ENCODE measurements around the gene PIGN. TPM values are rescaled to one million over a fixed set of nuclear protein-coding genes. Genes with fewer than 3 reads are reported as not detected.
A peak's percentile ranks its signal among the peaks of the same experiment; 100 is the strongest.

PIGN gene
- total RNA-seq, 1 experiment from 2014 or later = 30.9 TPM

DNA sequence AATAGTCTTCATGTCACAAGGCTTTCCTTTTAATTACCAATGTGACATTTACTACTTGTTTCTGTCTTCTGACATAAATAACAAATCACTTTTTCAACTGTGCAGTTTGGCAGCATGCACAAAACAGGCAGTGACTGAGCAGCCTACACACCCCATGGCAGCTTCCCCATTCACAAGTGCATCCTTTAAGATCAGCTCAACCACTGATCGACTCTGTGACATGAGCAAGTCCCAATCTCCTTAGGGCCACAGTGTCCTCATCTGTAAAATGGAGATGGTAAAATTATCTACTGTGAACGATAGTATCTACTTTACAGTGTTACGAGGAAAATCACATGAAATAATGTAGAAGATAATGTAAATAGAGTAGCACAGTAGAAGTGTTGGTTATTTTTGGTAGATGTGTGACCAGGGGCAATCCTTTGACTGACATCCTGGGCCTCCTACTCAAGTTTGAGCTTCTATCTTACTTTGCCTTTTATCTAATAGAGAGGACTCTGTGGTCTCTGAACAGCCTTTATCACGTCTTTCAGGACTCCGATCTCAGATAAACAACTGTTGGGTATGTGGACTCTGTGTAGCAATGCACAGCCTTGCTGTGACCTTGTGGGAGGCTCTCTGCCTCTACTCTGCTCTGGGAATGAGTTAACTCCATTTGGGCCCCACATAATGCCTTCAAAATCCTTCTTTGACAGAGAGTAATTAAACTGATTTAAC is 120.6 kb downstream of the PIGN start:
- Mint-ChIP-seq H3K4me3 (no peak overlapping the region), H3K9me3 (no peaks in the 10 kb centered on the region), H3K27me3 (ENCODE audit: low read depth) (no peaks in the 10 kb centered on the region), H3K4me1 (no peaks in the 10 kb centered on the region), H3K36me3 (ENCODE audit: insufficient read depth in 1 of 3, low read depth in 3 of 3) (peaks cover 0 to 2% (median 0%) of the 10 kb centered on the region in 3 experiments; a peak in 1 of 7 replicates), H3K27ac (peak overlapping the region in 1 of 3 experiments; percentile 69; a peak in 1 of 7 replicates)
- Histone ChIP-seq H4K20me1 (ENCODE audit: control insufficient read depth, insufficient read depth, insufficient read length) (no peaks in the 10 kb centered on the region), H3K4ac (ENCODE audit: low read depth, low read length) (no peak overlapping the region), H2AK5ac (ENCODE audit: insufficient read length, low read length) (no peak overlapping the region), H4K91ac (ENCODE audit: insufficient read length, low read depth, low read length) (no peak overlapping the region), H3K23ac (ENCODE audit: insufficient read length, low read depth, low read length) (no peak overlapping the region), H3K4me2 (ENCODE audit: insufficient read depth, insufficient read length, low read length) (no peak overlapping the region), H3K79me1 (ENCODE audit: insufficient read depth, low read depth, low read length, poor library complexity, severe bottlenecking) (no peaks in the 10 kb centered on the region), H2BK120ac (ENCODE audit: low read depth, low read length, poor library complexity, severe bottlenecking) (no peak overlapping the region), H2BK12ac (ENCODE audit: insufficient read length, low read depth, low read length) (no peak overlapping the region), H3T11ph (ENCODE audit: low read length) (no peak overlapping the region), H2BK15ac (ENCODE audit: low read depth, low read length) (no peak overlapping the region), H2BK5ac (ENCODE audit: insufficient read length, low read length) (no peak overlapping the region), H3K9me3 (ENCODE audit: control insufficient read depth, low read depth, low read length) (no peaks in the 10 kb centered on the region), H3K9ac (ENCODE audit: extremely low read depth, insufficient read length, low read length) (no peak overlapping the region), H3K14ac (ENCODE audit: insufficient read depth, low read length) (no peak overlapping the region), H4K5ac (ENCODE audit: insufficient read length, low read depth, low read length) (no peak overlapping the region), H3K27me3 (ENCODE audit: insufficient read depth, low read length) (no peaks in the 10 kb centered on the region), H3K4me1 (ENCODE audit: insufficient read depth, low read length) (no peaks in the 10 kb centered on the region), H3K79me2 (ENCODE audit: insufficient read depth, low read length) (no peaks in the 10 kb centered on the region), H2BK20ac (ENCODE audit: low read depth, low read length, poor library complexity, severe bottlenecking) (no peak overlapping the region), H4K8ac (replicated peaks; ENCODE audit: insufficient read length, low read depth, low read length) (no peak overlapping the region), H3K27ac (ENCODE audit: insufficient read length, low read depth, low read length) (no peak overlapping the region), H2AFZ (ENCODE audit: low read length) (no peak overlapping the region), H3K18ac (ENCODE audit: insufficient read length, low read depth, low read length) (no peak overlapping the region), H3K23me2 (ENCODE audit: insufficient read length, low read depth, low read length, poor library complexity, severe bottlenecking) (no peaks in the 10 kb centered on the region), H3K56ac (ENCODE audit: insufficient read length, low read depth, low read length) (no peak overlapping the region)
- no peak for DNase-seq
- 100% methylated on average over 1 of the region's 5 CpGs for WGBS (ENCODE audit: extremely low coverage, insufficient read length, low lambda C conversion rate)
- TF ChIP-seq, protein P1, sequence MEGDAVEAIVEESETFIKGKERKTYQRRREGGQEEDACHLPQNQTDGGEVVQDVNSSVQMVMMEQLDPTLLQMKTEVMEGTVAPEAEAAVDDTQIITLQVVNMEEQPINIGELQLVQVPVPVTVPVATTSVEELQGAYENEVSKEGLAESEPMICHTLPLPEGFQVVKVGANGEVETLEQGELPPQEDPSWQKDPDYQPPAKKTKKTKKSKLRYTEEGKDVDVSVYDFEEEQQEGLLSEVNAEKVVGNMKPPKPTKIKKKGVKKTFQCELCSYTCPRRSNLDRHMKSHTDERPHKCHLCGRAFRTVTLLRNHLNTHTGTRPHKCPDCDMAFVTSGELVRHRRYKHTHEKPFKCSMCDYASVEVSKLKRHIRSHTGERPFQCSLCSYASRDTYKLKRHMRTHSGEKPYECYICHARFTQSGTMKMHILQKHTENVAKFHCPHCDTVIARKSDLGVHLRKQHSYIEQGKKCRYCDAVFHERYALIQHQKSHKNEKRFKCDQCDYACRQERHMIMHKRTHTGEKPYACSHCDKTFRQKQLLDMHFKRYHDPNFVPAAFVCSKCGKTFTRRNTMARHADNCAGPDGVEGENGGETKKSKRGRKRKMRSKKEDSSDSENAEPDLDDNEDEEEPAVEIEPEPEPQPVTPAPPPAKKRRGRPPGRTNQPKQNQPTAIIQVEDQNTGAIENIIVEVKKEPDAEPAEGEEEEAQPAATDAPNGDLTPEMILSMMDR (conservative IDR thresholded peaks at IDR 0.05) = no peak

All from H9 (cell line).